ENCODE results near the gene C5orf58.

The C5orf58 gene

DNA sequence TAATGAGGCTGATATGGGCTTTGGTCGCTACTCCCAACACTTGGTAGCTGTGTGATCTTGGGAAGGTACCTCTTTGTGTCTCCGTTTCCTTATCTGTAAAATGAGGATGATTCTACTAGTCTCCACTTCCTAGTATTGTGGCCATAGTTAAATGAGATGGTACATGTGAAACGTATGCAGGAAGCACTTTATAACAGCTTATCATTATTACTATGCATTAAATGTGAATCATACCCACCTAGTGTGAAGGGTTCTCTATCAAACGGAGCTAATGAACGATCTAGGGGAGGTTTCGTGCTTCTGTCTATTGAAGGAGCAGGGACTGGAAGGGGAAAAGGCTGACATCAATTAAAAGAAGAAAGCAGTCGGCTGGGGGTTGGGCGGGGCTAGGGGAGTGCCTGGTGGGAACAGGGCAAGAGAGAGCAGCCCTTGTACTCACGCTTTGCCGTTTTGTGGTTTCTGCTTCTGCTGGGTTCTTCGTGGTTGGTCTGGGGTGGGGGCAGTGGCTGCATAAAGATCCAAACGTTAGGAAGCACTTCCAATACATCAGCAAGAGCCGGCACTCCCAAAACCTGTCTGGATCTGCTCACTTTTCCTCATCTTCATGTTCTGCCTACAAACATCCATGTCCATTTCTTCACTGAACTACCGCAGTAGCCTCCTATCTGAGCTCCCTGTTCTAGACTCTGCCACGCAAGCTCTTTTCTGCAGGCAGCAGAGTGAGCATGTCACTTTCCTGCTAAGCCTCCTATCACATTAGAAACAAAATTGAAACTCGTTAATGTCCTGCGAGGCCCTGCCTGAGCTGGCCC lies 34.0 kb downstream of the C5orf58 start:
- H3K27ac ChIP-seq (ENCODE audit: extremely low read depth, low read depth, low read length) = no peak overlapping the region
- H3K9me3 ChIP-seq (ENCODE audit: control insufficient read depth, insufficient read depth, low read depth, low read length) = no peaks in the 10 kb centered on the region
- ChIA-PET CTCF (interaction anchor here (0.6 to 3.0 kb wide), 31 partner anchors 8 to 532 kb away, joined by 3 to 34 read pairs (median 4); no protein-coding TSS in a partner anchor), POLR2A (no interaction called here)
- TF ChIP-seq ZNF664 (tag by site-specific recombination; IDR thresholded peaks at IDR 0.05) (peak; percentile 94), ZNF600 (tag by site-specific recombination; IDR thresholded peaks at IDR 0.05) (no peak), GLIS1 (tag by site-specific recombination; IDR thresholded peaks at IDR 0.05) (0 out of 2 replicates have a peak, but pooled peaks have one; percentile 9)
- H3K4me3 ChIP-seq (ENCODE audit: low read depth, low read length) = no peak overlapping the region
- no peaks in the 10 kb centered on the region for H3K36me3 ChIP-seq (ENCODE audit: control insufficient read depth in 2 of 2, insufficient read depth in 1 of 2, low read length in 2 of 2)
- H3K4me1 ChIP-seq (ENCODE audit: control insufficient read depth, insufficient read depth, low read length) = no peaks in the 10 kb centered on the region

DNA sequence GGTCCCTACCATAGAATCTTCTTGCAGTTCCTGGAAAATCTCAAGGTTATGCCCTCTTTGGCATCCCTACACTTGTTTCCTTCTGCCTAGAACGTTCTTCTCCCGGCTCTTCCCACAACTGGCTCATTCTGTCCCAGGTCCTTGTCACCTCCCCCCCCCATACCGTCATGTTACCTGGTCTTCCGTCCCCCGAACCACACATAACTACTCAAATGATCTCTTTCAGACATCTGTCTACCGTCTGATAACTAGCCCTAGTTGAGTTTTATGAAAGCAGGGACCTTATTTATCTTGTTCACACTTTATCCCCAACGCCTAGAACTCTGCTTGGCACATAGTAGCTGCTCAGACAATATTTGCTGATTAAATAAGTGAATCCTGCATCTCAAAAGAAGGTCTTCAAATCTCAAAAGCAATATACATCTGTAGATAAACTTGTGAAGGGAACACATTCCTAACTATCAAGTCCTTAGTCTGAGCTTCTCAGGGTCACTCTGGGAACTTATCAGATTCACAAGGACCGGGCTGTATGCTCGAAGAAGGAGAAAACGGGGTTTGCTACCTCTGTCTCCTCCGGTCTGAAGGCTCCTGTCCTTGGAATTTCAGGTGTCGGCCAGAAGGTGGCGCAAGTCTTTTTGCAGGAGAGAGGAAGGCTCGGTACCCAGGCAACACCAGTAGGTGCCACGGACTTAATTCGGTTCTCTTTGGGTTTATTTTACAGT lies 34.8 kb downstream of the C5orf58 start:
- no peak overlapping the region for H3K4me3 ChIP-seq (ENCODE audit: low read depth, low read length)
- H3K4me1 ChIP-seq (ENCODE audit: control insufficient read depth, insufficient read depth, low read length) = no peaks in the 10 kb centered on the region
- no peaks in the 10 kb centered on the region for H3K36me3 ChIP-seq (ENCODE audit: control insufficient read depth in 2 of 2, insufficient read depth in 1 of 2, low read length in 2 of 2)
- no peaks in the 10 kb centered on the region for H3K9me3 ChIP-seq (ENCODE audit: control insufficient read depth, insufficient read depth, low read depth, low read length)
- no peak overlapping the region for H3K27ac ChIP-seq (ENCODE audit: extremely low read depth, low read depth, low read length)
- POLR2A ChIA-PET = no interaction called here
- CTCF ChIA-PET = interaction anchor here (0.6 to 3.0 kb wide), 43 partner anchors 9 to 1535 kb away, joined by 3 to 34 read pairs (median 4); no protein-coding TSS in a partner anchor
- TF ChIP-seq, protein P1, sequence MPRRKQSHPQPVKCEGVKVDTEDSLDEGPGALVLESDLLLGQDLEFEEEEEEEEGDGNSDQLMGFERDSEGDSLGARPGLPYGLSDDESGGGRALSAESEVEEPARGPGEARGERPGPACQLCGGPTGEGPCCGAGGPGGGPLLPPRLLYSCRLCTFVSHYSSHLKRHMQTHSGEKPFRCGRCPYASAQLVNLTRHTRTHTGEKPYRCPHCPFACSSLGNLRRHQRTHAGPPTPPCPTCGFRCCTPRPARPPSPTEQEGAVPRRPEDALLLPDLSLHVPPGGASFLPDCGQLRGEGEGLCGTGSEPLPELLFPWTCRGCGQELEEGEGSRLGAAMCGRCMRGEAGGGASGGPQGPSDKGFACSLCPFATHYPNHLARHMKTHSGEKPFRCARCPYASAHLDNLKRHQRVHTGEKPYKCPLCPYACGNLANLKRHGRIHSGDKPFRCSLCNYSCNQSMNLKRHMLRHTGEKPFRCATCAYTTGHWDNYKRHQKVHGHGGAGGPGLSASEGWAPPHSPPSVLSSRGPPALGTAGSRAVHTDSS (tag by site-specific recombination; IDR thresholded peaks at IDR 0.05) = peak; percentile 66
- no peak for TF ChIP-seq ZBTB8A (tag by site-specific recombination; IDR thresholded peaks at IDR 0.05)
- TF ChIP-seq ZNF654 (tag by site-specific recombination; IDR thresholded peaks at IDR 0.05; ENCODE audit: low read depth) = peak; percentile 59
- no peak for TF ChIP-seq ZBTB7A (tag by site-specific recombination; IDR thresholded peaks at IDR 0.05; ENCODE audit: low read depth)
- 0 out of 2 replicates have a peak, but pooled peaks have one; percentile 26 for TF ChIP-seq ZNF660 (tag by site-specific recombination; IDR thresholded peaks at IDR 0.05)
- 0 out of 2 replicates have a peak, but pooled peaks have one; percentile 44 for TF ChIP-seq ZSCAN30 (tag by site-specific recombination; IDR thresholded peaks at IDR 0.05)
- TF ChIP-seq, protein P2, sequence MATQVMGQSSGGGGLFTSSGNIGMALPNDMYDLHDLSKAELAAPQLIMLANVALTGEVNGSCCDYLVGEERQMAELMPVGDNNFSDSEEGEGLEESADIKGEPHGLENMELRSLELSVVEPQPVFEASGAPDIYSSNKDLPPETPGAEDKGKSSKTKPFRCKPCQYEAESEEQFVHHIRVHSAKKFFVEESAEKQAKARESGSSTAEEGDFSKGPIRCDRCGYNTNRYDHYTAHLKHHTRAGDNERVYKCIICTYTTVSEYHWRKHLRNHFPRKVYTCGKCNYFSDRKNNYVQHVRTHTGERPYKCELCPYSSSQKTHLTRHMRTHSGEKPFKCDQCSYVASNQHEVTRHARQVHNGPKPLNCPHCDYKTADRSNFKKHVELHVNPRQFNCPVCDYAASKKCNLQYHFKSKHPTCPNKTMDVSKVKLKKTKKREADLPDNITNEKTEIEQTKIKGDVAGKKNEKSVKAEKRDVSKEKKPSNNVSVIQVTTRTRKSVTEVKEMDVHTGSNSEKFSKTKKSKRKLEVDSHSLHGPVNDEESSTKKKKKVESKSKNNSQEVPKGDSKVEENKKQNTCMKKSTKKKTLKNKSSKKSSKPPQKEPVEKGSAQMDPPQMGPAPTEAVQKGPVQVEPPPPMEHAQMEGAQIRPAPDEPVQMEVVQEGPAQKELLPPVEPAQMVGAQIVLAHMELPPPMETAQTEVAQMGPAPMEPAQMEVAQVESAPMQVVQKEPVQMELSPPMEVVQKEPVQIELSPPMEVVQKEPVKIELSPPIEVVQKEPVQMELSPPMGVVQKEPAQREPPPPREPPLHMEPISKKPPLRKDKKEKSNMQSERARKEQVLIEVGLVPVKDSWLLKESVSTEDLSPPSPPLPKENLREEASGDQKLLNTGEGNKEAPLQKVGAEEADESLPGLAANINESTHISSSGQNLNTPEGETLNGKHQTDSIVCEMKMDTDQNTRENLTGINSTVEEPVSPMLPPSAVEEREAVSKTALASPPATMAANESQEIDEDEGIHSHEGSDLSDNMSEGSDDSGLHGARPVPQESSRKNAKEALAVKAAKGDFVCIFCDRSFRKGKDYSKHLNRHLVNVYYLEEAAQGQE (tag by site-specific recombination; IDR thresholded peaks at IDR 0.05) = no peak
- TF ChIP-seq ZNF664 (tag by site-specific recombination; IDR thresholded peaks at IDR 0.05) = peak; percentile 98
- no peak for TF ChIP-seq GLI2 (tag by site-specific recombination; IDR thresholded peaks at IDR 0.05; ENCODE audit: borderline replicate concordance, low read depth)

DNA sequence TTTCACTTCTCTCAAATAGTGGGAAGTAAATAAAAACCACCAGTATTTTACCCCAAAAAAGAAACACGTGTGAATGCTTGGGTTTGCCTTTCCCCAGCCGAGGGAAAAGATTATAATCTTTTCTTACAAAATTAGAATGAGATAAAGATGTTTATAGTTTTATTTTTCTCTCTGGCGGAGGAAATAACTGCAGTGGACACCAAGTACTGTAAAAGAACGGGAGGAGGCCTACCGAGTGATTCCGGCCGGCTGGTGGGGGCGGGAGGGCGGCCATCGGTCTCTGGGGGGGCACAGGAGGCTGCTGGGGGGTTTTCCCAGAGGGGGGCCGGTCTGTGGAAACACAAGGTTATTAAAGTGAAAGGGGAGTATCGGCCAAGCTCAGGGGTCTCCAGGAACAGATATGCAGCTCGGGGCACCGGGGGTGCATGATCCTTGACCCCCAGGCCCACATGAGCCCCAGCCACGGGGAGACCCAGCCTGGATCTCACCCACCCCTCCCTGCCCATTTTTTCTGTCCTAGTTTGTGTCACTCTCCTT lies 35.4 kb downstream of the C5orf58 start:
- H3K36me3 ChIP-seq (ENCODE audit: control insufficient read depth in 2 of 2, insufficient read depth in 1 of 2, low read length in 2 of 2) = no peaks in the 10 kb centered on the region
- no peak overlapping the region for H3K27ac ChIP-seq (ENCODE audit: extremely low read depth, low read depth, low read length)
- POLR2A ChIA-PET = no interaction called here
- H3K4me1 ChIP-seq (ENCODE audit: control insufficient read depth, insufficient read depth, low read length) = no peaks in the 10 kb centered on the region
- H3K9me3 ChIP-seq (ENCODE audit: control insufficient read depth, insufficient read depth, low read depth, low read length) = no peaks in the 10 kb centered on the region
- no peak overlapping the region for H3K4me3 ChIP-seq (ENCODE audit: low read depth, low read length)
- TF ChIP-seq, protein P3, sequence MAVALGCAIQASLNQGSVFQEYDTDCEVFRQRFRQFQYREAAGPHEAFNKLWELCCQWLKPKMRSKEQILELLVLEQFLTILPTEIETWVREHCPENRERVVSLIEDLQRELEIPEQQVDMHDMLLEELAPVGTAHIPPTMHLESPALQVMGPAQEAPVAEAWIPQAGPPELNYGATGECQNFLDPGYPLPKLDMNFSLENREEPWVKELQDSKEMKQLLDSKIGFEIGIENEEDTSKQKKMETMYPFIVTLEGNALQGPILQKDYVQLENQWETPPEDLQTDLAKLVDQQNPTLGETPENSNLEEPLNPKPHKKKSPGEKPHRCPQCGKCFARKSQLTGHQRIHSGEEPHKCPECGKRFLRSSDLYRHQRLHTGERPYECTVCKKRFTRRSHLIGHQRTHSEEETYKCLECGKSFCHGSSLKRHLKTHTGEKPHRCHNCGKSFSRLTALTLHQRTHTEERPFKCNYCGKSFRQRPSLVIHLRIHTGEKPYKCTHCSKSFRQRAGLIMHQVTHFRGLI (tag by site-specific recombination; IDR thresholded peaks at IDR 0.05) = no peak
- TF ChIP-seq, protein P4, sequence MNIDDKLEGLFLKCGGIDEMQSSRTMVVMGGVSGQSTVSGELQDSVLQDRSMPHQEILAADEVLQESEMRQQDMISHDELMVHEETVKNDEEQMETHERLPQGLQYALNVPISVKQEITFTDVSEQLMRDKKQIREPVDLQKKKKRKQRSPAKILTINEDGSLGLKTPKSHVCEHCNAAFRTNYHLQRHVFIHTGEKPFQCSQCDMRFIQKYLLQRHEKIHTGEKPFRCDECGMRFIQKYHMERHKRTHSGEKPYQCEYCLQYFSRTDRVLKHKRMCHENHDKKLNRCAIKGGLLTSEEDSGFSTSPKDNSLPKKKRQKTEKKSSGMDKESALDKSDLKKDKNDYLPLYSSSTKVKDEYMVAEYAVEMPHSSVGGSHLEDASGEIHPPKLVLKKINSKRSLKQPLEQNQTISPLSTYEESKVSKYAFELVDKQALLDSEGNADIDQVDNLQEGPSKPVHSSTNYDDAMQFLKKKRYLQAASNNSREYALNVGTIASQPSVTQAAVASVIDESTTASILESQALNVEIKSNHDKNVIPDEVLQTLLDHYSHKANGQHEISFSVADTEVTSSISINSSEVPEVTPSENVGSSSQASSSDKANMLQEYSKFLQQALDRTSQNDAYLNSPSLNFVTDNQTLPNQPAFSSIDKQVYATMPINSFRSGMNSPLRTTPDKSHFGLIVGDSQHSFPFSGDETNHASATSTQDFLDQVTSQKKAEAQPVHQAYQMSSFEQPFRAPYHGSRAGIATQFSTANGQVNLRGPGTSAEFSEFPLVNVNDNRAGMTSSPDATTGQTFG (tag by site-specific recombination; IDR thresholded peaks at IDR 0.05; ENCODE audit: borderline replicate concordance) = no peak
- TF ChIP-seq, protein P5, sequence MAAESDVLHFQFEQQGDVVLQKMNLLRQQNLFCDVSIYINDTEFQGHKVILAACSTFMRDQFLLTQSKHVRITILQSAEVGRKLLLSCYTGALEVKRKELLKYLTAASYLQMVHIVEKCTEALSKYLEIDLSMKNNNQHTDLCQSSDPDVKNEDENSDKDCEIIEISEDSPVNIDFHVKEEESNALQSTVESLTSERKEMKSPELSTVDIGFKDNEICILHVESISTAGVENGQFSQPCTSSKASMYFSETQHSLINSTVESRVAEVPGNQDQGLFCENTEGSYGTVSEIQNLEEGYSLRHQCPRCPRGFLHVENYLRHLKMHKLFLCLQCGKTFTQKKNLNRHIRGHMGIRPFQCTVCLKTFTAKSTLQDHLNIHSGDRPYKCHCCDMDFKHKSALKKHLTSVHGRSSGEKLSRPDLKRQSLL (tag by site-specific recombination; IDR thresholded peaks at IDR 0.05) = no peak
- no peak for TF ChIP-seq GLIS1 (tag by site-specific recombination; IDR thresholded peaks at IDR 0.05)
- no peak for TF ChIP-seq ZNF239 (tag by site-specific recombination; IDR thresholded peaks at IDR 0.05)
- CTCF ChIA-PET = interaction anchor here (0.6 to 3.0 kb wide), 20 partner anchors 8 to 1536 kb away, joined by 3 to 34 read pairs (median 4); no protein-coding TSS in a partner anchor
